H1 (cell line): ENCODE measurements around the gene RAB1A. TPM values are rescaled to one million over a fixed set of nuclear protein-coding genes. Genes with fewer than 3 reads are reported as not detected.

Experiments used
- CTCF ChIA-PET: fragments of 300-600 bp; sonication (Branson Sonifier 250); formaldehyde crosslinking; loops from one replicate; lab custom pipeline; 2021; ENCODE audit not compliant: partially characterized antibody; lab: Charles Lee
- POLR2A ChIA-PET: fragments of 300-600 bp; sonication (Branson Sonifier 250); formaldehyde crosslinking; loops from one replicate; lab custom pipeline; 2021; ENCODE audit warnings: inconsistent platforms; ENCODE audit not compliant: partially characterized antibody; lab: Charles Lee
- DNase-seq, 2 experiments: peaks; one replicate each; pipeline versions ENCODE4 v3.0.0 to v3.0.0-alpha.2; 2010 to 2022; ENCODE audit warnings: low spot score in 2 of 2, low read depth in 1 of 2, mixed read lengths in 1 of 2
- FAIRE-seq: peaks from 2 replicates; lab custom pipeline; 2011; peaks lifted over from hg19 to GRCh38; lab: Jason Lieb, UNC
- H2AFZ ChIP-seq: 2 replicates; pipeline ENCODE4 v1.8.1; 2012; ENCODE audit warnings: low read length, inconsistent platforms
- H2AK5ac ChIP-seq: 2 replicates; pipeline ENCODE4 v1.6.1; 2013; ENCODE audit warnings: low read depth, low read length
- H2BK120ac ChIP-seq: replicated peaks from 2 replicates; pipeline ENCODE3; 2013; ENCODE audit warnings: low read depth, low read length, inconsistent platforms
- H2BK12ac ChIP-seq: 2 replicates; pipeline ENCODE4 v1.6.1; 2013; ENCODE audit warnings: low read depth, low read length
- H2BK15ac ChIP-seq: 2 replicates; pipeline ENCODE4 v1.6.1; 2013; ENCODE audit warnings: low read length
- H2BK20ac ChIP-seq: 2 replicates; pipeline ENCODE4 v1.6.1; 2013; ENCODE audit warnings: low read length
- H2BK5ac ChIP-seq: 2 replicates; pipeline ENCODE4 v1.6.1; 2013; ENCODE audit warnings: low read depth, low read length
- H3K14ac ChIP-seq: 2 replicates; pipeline ENCODE4 v1.6.1; 2013; ENCODE audit warnings: inconsistent platforms; ENCODE audit not compliant: insufficient read length
- H3K18ac ChIP-seq: 2 replicates; pipeline ENCODE4 v1.6.1; 2013; ENCODE audit warnings: low read length; ENCODE audit errors: extremely low read depth
- H3K23ac ChIP-seq: 2 replicates; pipeline ENCODE4 v1.6.1; 2013; ENCODE audit warnings: inconsistent platforms; ENCODE audit not compliant: insufficient read length
- H3K23me2 ChIP-seq: 2 replicates; pipeline ENCODE4 v1.6.1; 2013; ENCODE audit warnings: low read depth, low read length
- H3K27ac ChIP-seq: 2 replicates; pipeline ENCODE4 v1.6.1; 2011; ENCODE audit warnings: low read depth, low read length, inconsistent platforms
- H3K27me3 ChIP-seq, 4 experiments: replicated peaks in 1 of 4; 1 replicate in 1 of 4; 2 replicates in 3 of 4; pipeline versions ENCODE4 v1.6.1 to v1.8.1; 2011 to 2013; ENCODE audit warnings: low read length in 3 of 4, mild to moderate bottlenecking in 3 of 4, inconsistent platforms in 2 of 4, mixed read lengths in 2 of 4, moderate library complexity in 1 of 4; ENCODE audit not compliant: control insufficient read depth in 3 of 4, insufficient read depth in 3 of 4; ENCODE audit errors: extremely low read depth in 1 of 4
- H3K36me3 ChIP-seq, 4 experiments: 2 replicates each; pipeline versions ENCODE4 v1.6.1 to v1.8.1; 2011 to 2013; ENCODE audit warnings: mild to moderate bottlenecking in 4 of 4, low read length in 3 of 4, moderate library complexity in 2 of 4, control low read depth in 1 of 4, inconsistent platforms in 1 of 4; ENCODE audit not compliant: insufficient read depth in 4 of 4, control insufficient read depth in 2 of 4
- H3K4ac ChIP-seq: replicated peaks from 2 replicates; pipeline ENCODE3; 2013; ENCODE audit warnings: low read length, low read depth, mixed read lengths, inconsistent platforms; ENCODE audit not compliant: insufficient read length
- H3K4me1 ChIP-seq, 4 experiments: replicated peaks in 1 of 4; 1 replicate in 1 of 4; 2 replicates in 3 of 4; pipeline versions ENCODE4 v1.6.1 to v1.8.1; 2011 to 2013; ENCODE audit warnings: low read length in 3 of 4, inconsistent platforms in 2 of 4, mixed read lengths in 1 of 4; ENCODE audit not compliant: insufficient read depth in 4 of 4, control insufficient read depth in 3 of 4
- H3K4me2 ChIP-seq, 2 experiments: 2 replicates each; pipeline versions ENCODE4 v1.6.1 to v1.8.1; 2011 to 2013; ENCODE audit warnings: low read depth in 2 of 2, low read length in 2 of 2, control low read depth in 1 of 2, inconsistent platforms in 1 of 2, mild to moderate bottlenecking in 1 of 2; ENCODE audit not compliant: insufficient read depth in 1 of 2
- H3K4me3 ChIP-seq, 4 experiments: fragments of 200-600, 300-600 bp in 1 of 4; sonication (generic), shearing (Covaris generic), sonication (Bioruptor Twin) in 1 of 4; 2 replicates each; pipeline versions ENCODE4 v1.5.1 to v1.8.1; 2011 to 2016; ENCODE audit warnings: low read length in 4 of 4, low read depth in 3 of 4, control low read depth in 2 of 4, inconsistent platforms in 2 of 4, mild to moderate bottlenecking in 2 of 4, mixed read lengths in 1 of 4, moderate library complexity in 1 of 4; ENCODE audit not compliant: insufficient read depth in 2 of 4; ENCODE audit errors: extremely low read depth in 1 of 4
- H3K56ac ChIP-seq: replicated peaks from 2 replicates; pipeline ENCODE3; 2013; ENCODE audit warnings: low read depth, mild to moderate bottlenecking, mixed read lengths, low read length, inconsistent platforms; ENCODE audit not compliant: insufficient read length
- H3K79me1 ChIP-seq: 2 replicates; pipeline ENCODE4 v1.6.1; 2013; ENCODE audit warnings: low read depth, low read length, control low read depth
- H3K79me2 ChIP-seq, 2 experiments: 2 replicates each; pipeline versions ENCODE4 v1.6.1 to v1.8.1; 2012 to 2013; ENCODE audit warnings: low read length in 2 of 2, mild to moderate bottlenecking in 2 of 2, inconsistent platforms in 1 of 2; ENCODE audit not compliant: insufficient read depth in 2 of 2, control insufficient read depth in 1 of 2
- H3K9ac ChIP-seq, 4 experiments: replicated peaks in 1 of 4; 1 replicate in 1 of 4; 2 replicates in 3 of 4; pipeline versions ENCODE4 v1.6.1 to v1.8.1; 2011 to 2013; ENCODE audit warnings: low read depth in 3 of 4, low read length in 3 of 4, control low read depth in 2 of 4, mild to moderate bottlenecking in 2 of 4, moderate library complexity in 2 of 4, inconsistent platforms in 1 of 4; ENCODE audit errors: extremely low read depth in 1 of 4
- H3K9me3 ChIP-seq, 2 experiments: 2 replicates each; pipeline versions ENCODE4 v1.6.1 to v1.8.1; 2012 to 2013; ENCODE audit warnings: mild to moderate bottlenecking in 2 of 2, moderate library complexity in 2 of 2, control low read depth in 1 of 2, inconsistent platforms in 1 of 2, low read depth in 1 of 2, low read length in 1 of 2, mixed read lengths in 1 of 2; ENCODE audit not compliant: insufficient read depth in 2 of 2
- H4K20me1 ChIP-seq, 2 experiments: replicated peaks in 1 of 2; 2 replicates each; pipeline versions ENCODE3 to v1.8.1; 2011 to 2013; ENCODE audit warnings: inconsistent platforms in 2 of 2, low read length in 2 of 2, mild to moderate bottlenecking in 1 of 2; ENCODE audit not compliant: insufficient read depth in 2 of 2, control insufficient read depth in 1 of 2
- H4K5ac ChIP-seq: 2 replicates; pipeline ENCODE4 v1.6.1; 2013; ENCODE audit warnings: low read length, low read depth, mixed read lengths, inconsistent platforms; ENCODE audit not compliant: insufficient read length
- H4K8ac ChIP-seq: 2 replicates; pipeline ENCODE4 v1.8.0; 2013; ENCODE audit warnings: mild to moderate bottlenecking, moderate library complexity, low read length, inconsistent platforms; ENCODE audit not compliant: insufficient read depth; ENCODE audit errors: extremely low read depth
- H4K91ac ChIP-seq: replicated peaks from 2 replicates; pipeline ENCODE3; 2013; ENCODE audit warnings: low read length, mixed read lengths, inconsistent platforms; ENCODE audit not compliant: insufficient read length
- BCL11A ChIP-seq, 2 experiments: IDR thresholded peaks; one replicate each; pipeline ENCODE4 v1.6.1; 2011; ENCODE audit warnings: low read depth in 2 of 2, low read length in 2 of 2, mild to moderate bottlenecking in 2 of 2
- CHD1 ChIP-seq: IDR thresholded peaks from 2 replicates; pipeline ENCODE4 v1.6.1; 2012; ENCODE audit warnings: low read depth, low read length, improper control_type of control experiment
- EGR1 ChIP-seq: IDR thresholded peaks from 2 replicates; pipeline ENCODE4 v1.6.1; 2011; ENCODE audit warnings: low read depth, low read length, borderline replicate concordance
- EZH2 ChIP-seq: fragments of 200-600 bp; sonication (generic); IDR thresholded peaks from 2 replicates; pipeline ENCODE4 v1.7.1; 2012; ENCODE audit warnings: low read depth, mild to moderate bottlenecking, moderate library complexity, low read length, inconsistent platforms; ENCODE audit not compliant: severe bottlenecking
- GABPA ChIP-seq: IDR thresholded peaks from 2 replicates; pipeline ENCODE4 v1.6.1; 2011; ENCODE audit warnings: mild to moderate bottlenecking, low read length, moderate library complexity, borderline replicate concordance; ENCODE audit not compliant: insufficient read depth
- JUN ChIP-seq: IDR thresholded peaks from 2 replicates; pipeline ENCODE4 v1.6.1; 2011; ENCODE audit warnings: low read depth, mild to moderate bottlenecking, improper control_type of control experiment, low read length
- POLR2A ChIP-seq, 2 experiments: IDR thresholded peaks; 1 replicate in 1 of 2; 2 replicates in 1 of 2; pipeline ENCODE4 v1.6.1; 2011; ENCODE audit warnings: low read depth in 2 of 2, low read length in 2 of 2, mild to moderate bottlenecking in 2 of 2; ENCODE audit errors: control extremely low read depth in 1 of 2
- POU5F1 ChIP-seq: IDR thresholded peaks from 2 replicates; pipeline ENCODE4 v1.6.1; 2011; ENCODE audit warnings: low read depth, mild to moderate bottlenecking, low read length, moderate library complexity
- RXRA ChIP-seq: IDR thresholded peaks from 2 replicates; pipeline ENCODE4 v1.6.1; 2011; ENCODE audit warnings: low read depth, mild to moderate bottlenecking, low read length, moderate library complexity; ENCODE audit not compliant: insufficient read depth
- SP4 ChIP-seq: IDR thresholded peaks from 2 replicates; pipeline ENCODE4 v1.6.1; 2012; ENCODE audit warnings: low read length, inconsistent platforms
- TBP ChIP-seq: IDR thresholded peaks from 2 replicates; pipeline ENCODE4 v1.6.1; 2011; ENCODE audit warnings: low read depth, low read length, improper control_type of control experiment
- TEAD4 ChIP-seq: IDR thresholded peaks from 2 replicates; pipeline ENCODE4 v1.6.1; 2012; ENCODE audit warnings: low read depth, low read length, inconsistent platforms, mixed read lengths
- USF2 ChIP-seq: IDR thresholded peaks from 2 replicates; pipeline ENCODE4 v1.6.1; 2011; ENCODE audit warnings: low read length, improper control_type of control experiment
- WGBS, 2 experiments: shearing (Covaris generic) in 1 of 2; methylation state at CpG; one replicate each; pipeline versions ENCODE4 v1.1.6 to v1.1.7; 2013 to 2015; ENCODE audit warnings: low lambda C conversion rate in 2 of 2, mixed read lengths in 2 of 2, inconsistent platforms in 1 of 2, low coverage in 1 of 2, missing lambda C conversion rate in 1 of 2; ENCODE audit not compliant: insufficient replicate concordance in 2 of 2, insufficient coverage in 1 of 2, insufficient read length in 1 of 2; ENCODE audit errors: extremely low coverage in 1 of 2, missing lambda C conversion rate in 1 of 2; 5-methylcytosine and 5-hydroxymethylcytosine counted together
- polyA plus RNA-seq, 7 experiments: library from polyadenylated mRNA; depleted of rRNA in 3 of 7; stranded (reverse) in 5 of 7; unstranded in 2 of 7; fragments of >200 nt in 5 of 7; fragments of 200-250 nt in 2 of 7; gene quantifications; 1 replicate in 5 of 7; 2 replicates in 1 of 7; 4 replicates in 1 of 7; pipeline versions ENCODE4 v1.2.1 to v1.2.3, GENCODE V29; 2011 to 2013; ENCODE audit warnings: missing spikeins in 2 of 7, mixed read lengths in 2 of 7
- total RNA-seq: library from RNA; stranded (reverse); fragmentation: NEBNext Ultra II Directional; extraction: Animal tissue kit (Norgen Biotek cat#: 25700); gene quantifications from 2 replicates; pipeline ENCODE4 v1.2.1, GENCODE V29; 2021
- TF ChIP-seq, protein P1 (sequence below): IDR thresholded peaks from 2 replicates; pipeline ENCODE4 v1.6.1; 2012; ENCODE audit warnings: inconsistent platforms

The RAB1A gene
- total and polyA plus RNA-seq, 2 of the 8 experiments (the other 6 are each of a cell fraction or from before 2014, with no cell fraction given) = 77.9 to 120 TPM

GRCh38 chr2:65079017-65079416 is 50.9 kb downstream of the RAB1A start:
- Histone ChIP-seq H4K91ac (no peak overlapping the region), H3K4me1 (peaks cover 0 to 18% (median 5%) of the 10 kb centered on the region in 4 experiments), H3K14ac (no peak overlapping the region), H3K56ac (no peak overlapping the region), H2BK15ac (no peak overlapping the region), H4K8ac (no peak overlapping the region), H3K4ac (no peak overlapping the region), H3K27ac (no peak overlapping the region), H3K27me3 (no peaks in the 10 kb centered on the region), H4K5ac (no peak overlapping the region), H2AK5ac (no peak overlapping the region), H2AFZ (no peak overlapping the region), H3K4me2 (no peak overlapping the region), H3K9me3 (no peaks in the 10 kb centered on the region), H3K79me2 (no peaks in the 10 kb centered on the region), H3K36me3 (peaks cover 6 to 60% (median 23%) of the 10 kb centered on the region in 4 experiments; a peak in 7 of 8 replicates), H2BK12ac (no peak overlapping the region), H2BK120ac (no peak overlapping the region), H3K18ac (no peak overlapping the region), H2BK5ac (no peak overlapping the region), H4K20me1 (peaks cover 12 to 15% of the 10 kb centered on the region in 2 experiments), H2BK20ac (no peak overlapping the region), H3K23me2 (no peaks in the 10 kb centered on the region; the same call in 1 of the 2 replicates), H3K4me3 (no peak overlapping the region), H3K23ac (no peak overlapping the region), H3K9ac (no peak overlapping the region), H3K79me1 (0 out of 2 replicates have a peak, but pooled peaks cover 2% of the 10 kb centered on the region)
- WGBS, 2 experiments = 89% methylated on average over 6 of the region's 6 CpGs; no CpG with 5 or more reads in 1 of the 2 experiments
- no peak for DNase-seq
- ChIA-PET POLR2A (interaction anchor here (0.6 to 1.6 kb wide), 4 partner anchors 22 to 518 kb away, joined by 3 to 4 read pairs (median 3); partner anchors contain the start of gene CEP68), CTCF (interaction anchor here (1.1 to 6.2 kb wide), 5 partner anchors 14 to 158 kb away, joined by 3 to 27 read pairs (median 5); no protein-coding TSS in a partner anchor)
- FAIRE-seq = no peak
- no peak for TF ChIP-seq RXRA
- no peak for TF ChIP-seq EGR1
- TF ChIP-seq SP4 = no peak
- no peak for TF ChIP-seq GABPA
- TF ChIP-seq USF2 = no peak
- TF ChIP-seq JUN = no peak
- TF ChIP-seq POLR2A (IDR thresholded peaks at IDR 0.05; ENCODE audit: control extremely low read depth in 1 of 2, low read depth in 2 of 2, low read length in 2 of 2) = no peak; a peak in 1 of 3 replicates
- TF ChIP-seq, protein P1, sequence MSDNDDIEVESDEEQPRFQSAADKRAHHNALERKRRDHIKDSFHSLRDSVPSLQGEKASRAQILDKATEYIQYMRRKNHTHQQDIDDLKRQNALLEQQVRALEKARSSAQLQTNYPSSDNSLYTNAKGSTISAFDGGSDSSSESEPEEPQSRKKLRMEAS = no peak
- TF ChIP-seq TEAD4 = no peak
- no peak for TF ChIP-seq EZH2
- TF ChIP-seq BCL11A (IDR thresholded peaks at IDR 0.05; ENCODE audit: low read depth in 2 of 2, low read length in 2 of 2) = no peak
- TF ChIP-seq CHD1 = no peak
- no peak for TF ChIP-seq TBP
- no peak for TF ChIP-seq POU5F1
